ENCODE measurements around the gene PLEKHM3. TPM values are rescaled to one million over a fixed set of nuclear protein-coding genes. Genes with fewer than 3 reads are reported as not detected.

The PLEKHM3 gene
- polyA plus RNA-seq, 2 of the 4 experiments (the other 2 are of a cell fraction) = 2.9 to 6.5 TPM

- H3K27ac ChIP-seq = no peak overlapping the region
- ChIA-PET CTCF (interaction anchor here (0.8 to 2.8 kb wide), 2 partner anchors 12 to 21 kb away, joined by 3 to 12 read pairs; no protein-coding TSS in a partner anchor), POLR2A (no interaction called here)
- TF ChIP-seq CBX8 (IDR thresholded peaks at IDR 0.05) (no peak), HEYL (CRISPR knock-in tag; IDR thresholded peaks at IDR 0.05) (no peak), EHF (CRISPR knock-in tag; IDR thresholded peaks at IDR 0.05) (no peak), ELK1 (IDR thresholded peaks at IDR 0.05; ENCODE audit: low read depth, low read length) (no peak), POLR2AphosphoS2 (conservative IDR thresholded peaks at IDR 0.05; ENCODE audit: low read length) (no peak), PHF8 (IDR thresholded peaks at IDR 0.05; ENCODE audit: borderline replicate concordance, low read depth) (no peak), KDM5A (IDR thresholded peaks at IDR 0.05) (no peak), E2F6 (IDR thresholded peaks at IDR 0.05; ENCODE audit: borderline replicate concordance, low read depth) (no peak), CTCF (IDR thresholded peaks at IDR 0.05) (no peak), EHMT2 (IDR thresholded peaks at IDR 0.05; ENCODE audit: low read depth) (no peak), JUN (IDR thresholded peaks at IDR 0.05) (no peak)
- no peak overlapping the region for H3K4me2 ChIP-seq
- H3K4me3 ChIP-seq = no peak overlapping the region
- ATAC-seq = no peak; a peak in 1 of 6 replicates
- H3K4me1 ChIP-seq = no peaks in the 10 kb centered on the region
- 91% methylated on average over 1 of the region's 1 CpG for WGBS (ENCODE audit: missing lambda C conversion rate)
- no peak for FAIRE-seq
- no peak for DNase-seq (ENCODE audit: low read depth in 1 of 2, low spot score in 1 of 2)
- peaks cover 12% of the 10 kb centered on the region; the same call in 1 of the 3 replicates for H3K9me3 ChIP-seq
Measured at GRCh38 chr2:207960090-207960489, 65.2 kb downstream of the PLEKHM3 start.

- Histone ChIP-seq H3K4me2 (no peak overlapping the region), H3K4me3 (no peak overlapping the region), H3K27ac (no peak overlapping the region), H3K4me1 (no peaks in the 10 kb centered on the region), H3K9me3 (peaks cover under 1% of the 10 kb centered on the region; the same call in 1 of the 3 replicates)
- ChIA-PET CTCF (interaction anchor here (0.7 to 1.5 kb wide), 3 partner anchors 16 to 211 kb away, joined by 3 to 4 read pairs (median 4); no protein-coding TSS in a partner anchor), POLR2A (no interaction called here)
- no peak for FAIRE-seq
- TF ChIP-seq ZFP36 (IDR thresholded peaks at IDR 0.05; ENCODE audit: borderline replicate concordance, partially characterized antibody) = no peak
- TF ChIP-seq CHD4 (IDR thresholded peaks at IDR 0.05; ENCODE audit: borderline replicate concordance) = no peak
- no peak for TF ChIP-seq HES2 (IDR thresholded peaks at IDR 0.05)
- TF ChIP-seq CHD2 (IDR thresholded peaks at IDR 0.05; ENCODE audit: low read length, partially characterized antibody) = no peak
- TF ChIP-seq BCL3 (IDR thresholded peaks at IDR 0.05) = no peak
- no peak for TF ChIP-seq USF2 (IDR thresholded peaks at IDR 0.05)
- TF ChIP-seq ATOH8 (CRISPR knock-in tag; IDR thresholded peaks at IDR 0.05; ENCODE audit: low read depth) = no peak
- TF ChIP-seq KDM5A (IDR thresholded peaks at IDR 0.05) = no peak
- TF ChIP-seq CBX8 (IDR thresholded peaks at IDR 0.05) = no peak
- TF ChIP-seq NR3C1 (IDR thresholded peaks at IDR 0.05) = no peak
- ATAC-seq = no peak
- 61% methylated on average over 3 of the region's 3 CpGs for WGBS (ENCODE audit: missing lambda C conversion rate)
- DNase-seq (ENCODE audit: low read depth in 1 of 2, low spot score in 1 of 2) = no peak
Measured at GRCh38 chr2:207956771-207957170, 68.6 kb downstream of the PLEKHM3 start.

Measured in A549 (cell line).